Smooth muscle cell (in vitro differentiated cells): ENCODE data around the gene HTRA1. TPM values are rescaled to one million over a fixed set of nuclear protein-coding genes. Genes with fewer than 3 reads are reported as not detected.

Experiments used
- DNase-seq: peaks from one replicate; lab custom pipeline; 2025; ENCODE audit not compliant: unreplicated experiment; lab: John Stamatoyannopoulos, UW
- H2AFZ ChIP-seq: fragments of 200-600 bp; sonication (generic); 2 replicates; pipeline ENCODE4 v1.6.0; 2016; ENCODE audit warnings: antibody characterized with exemption, low read depth, mild to moderate bottlenecking
- H3F3A ChIP-seq: fragments of 200-600 bp; sonication (generic); 2 replicates; pipeline ENCODE4 v1.6.0; 2017; ENCODE audit warnings: antibody characterized with exemption, low read depth
- H3K27ac ChIP-seq: fragments of 200-600 bp; sonication (generic); 2 replicates; pipeline ENCODE4 v1.5.1; 2016; ENCODE audit warnings: low read depth, mild to moderate bottlenecking
- H3K27me3 ChIP-seq: fragments of 200-600 bp; sonication (generic); 2 replicates; pipeline ENCODE4 v1.6.1; 2016; ENCODE audit warnings: low read depth, mild to moderate bottlenecking
- H3K36me3 ChIP-seq: fragments of 200-600 bp; sonication (generic); 2 replicates; pipeline ENCODE4 v1.5.1; 2016; ENCODE audit warnings: low read depth
- H3K4me1 ChIP-seq: fragments of 200-600 bp; sonication (generic); 2 replicates; pipeline ENCODE4 v1.5.1; 2016; ENCODE audit warnings: low read depth
- H3K4me2 ChIP-seq: fragments of 200-600 bp; sonication (generic); 2 replicates; pipeline ENCODE4 v1.6.0; 2016; ENCODE audit warnings: mild to moderate bottlenecking
- H3K4me3 ChIP-seq: fragments of 200-600 bp; sonication (generic); 2 replicates; pipeline ENCODE4 v1.5.1; 2016; ENCODE audit warnings: mild to moderate bottlenecking
- H3K79me2 ChIP-seq: fragments of 200-600 bp; sonication (generic); 2 replicates; pipeline ENCODE4 v1.6.0; 2016; ENCODE audit warnings: low read depth, mild to moderate bottlenecking
- H3K9ac ChIP-seq: fragments of 200-600 bp; sonication (generic); 2 replicates; pipeline ENCODE4 v1.6.0; 2016; ENCODE audit warnings: low read depth
- H3K9me3 ChIP-seq: fragments of 200-600 bp; sonication (generic); replicated peaks from 2 replicates; pipeline ENCODE4 v1.5.1; 2016; ENCODE audit warnings: low read depth
- H4K20me1 ChIP-seq: fragments of 200-600 bp; sonication (generic); 2 replicates; pipeline ENCODE4 v1.6.0; 2016; ENCODE audit warnings: low read depth
- WGBS: methylation state at CpG from one replicate; pipeline ENCODE4 v1.1.7; 2016; ENCODE audit warnings: low lambda C conversion rate; 5-methylcytosine and 5-hydroxymethylcytosine counted together
- polyA plus RNA-seq: library from polyadenylated mRNA; unstranded; fragments of >200 nt; fragmentation: Nextera tagmentation; extraction: Ambion mirVana; gene quantifications from 2 replicates; pipeline ENCODE4 v1.2.1, GENCODE V29; 2016
- total RNA-seq: library from RNA; depleted of rRNA; stranded (reverse); fragments of >200 nt; gene quantifications from 2 replicates; pipeline ENCODE4 v1.2.3, GENCODE V29; 2014
- TF ChIP-seq, protein P1 (sequence below): fragments of 200-600 bp; sonication (generic); IDR thresholded peaks from 2 replicates; pipeline ENCODE4 v1.5.1; 2017; ENCODE audit warnings: borderline replicate concordance, mild to moderate bottlenecking, antibody characterized with exemption; ENCODE audit not compliant: insufficient read depth, poor library complexity, severe bottlenecking

Gene HTRA1
- total and polyA plus RNA-seq, 2 experiments from 2014 or later = 175 to 257 TPM

GRCh38 chr10:122454071-122454470 lies 7.3 kb upstream of the HTRA1 start:
- TF ChIP-seq, protein P1, sequence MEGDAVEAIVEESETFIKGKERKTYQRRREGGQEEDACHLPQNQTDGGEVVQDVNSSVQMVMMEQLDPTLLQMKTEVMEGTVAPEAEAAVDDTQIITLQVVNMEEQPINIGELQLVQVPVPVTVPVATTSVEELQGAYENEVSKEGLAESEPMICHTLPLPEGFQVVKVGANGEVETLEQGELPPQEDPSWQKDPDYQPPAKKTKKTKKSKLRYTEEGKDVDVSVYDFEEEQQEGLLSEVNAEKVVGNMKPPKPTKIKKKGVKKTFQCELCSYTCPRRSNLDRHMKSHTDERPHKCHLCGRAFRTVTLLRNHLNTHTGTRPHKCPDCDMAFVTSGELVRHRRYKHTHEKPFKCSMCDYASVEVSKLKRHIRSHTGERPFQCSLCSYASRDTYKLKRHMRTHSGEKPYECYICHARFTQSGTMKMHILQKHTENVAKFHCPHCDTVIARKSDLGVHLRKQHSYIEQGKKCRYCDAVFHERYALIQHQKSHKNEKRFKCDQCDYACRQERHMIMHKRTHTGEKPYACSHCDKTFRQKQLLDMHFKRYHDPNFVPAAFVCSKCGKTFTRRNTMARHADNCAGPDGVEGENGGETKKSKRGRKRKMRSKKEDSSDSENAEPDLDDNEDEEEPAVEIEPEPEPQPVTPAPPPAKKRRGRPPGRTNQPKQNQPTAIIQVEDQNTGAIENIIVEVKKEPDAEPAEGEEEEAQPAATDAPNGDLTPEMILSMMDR = no peak
- no peak for DNase-seq
- H3K36me3 ChIP-seq = no peaks in the 10 kb centered on the region
- no peak overlapping the region for H3K4me2 ChIP-seq
- H2AFZ ChIP-seq = no peak overlapping the region
- no peak overlapping the region for H3K4me3 ChIP-seq
- H3K27ac ChIP-seq = no peak overlapping the region
- no peak overlapping the region for H3K9ac ChIP-seq
- no peaks in the 10 kb centered on the region for H3K79me2 ChIP-seq
- 58% methylated on average over 3 of the region's 3 CpGs for WGBS
- no peaks in the 10 kb centered on the region for H3F3A ChIP-seq
- H4K20me1 ChIP-seq = no peaks in the 10 kb centered on the region
- H3K27me3 ChIP-seq = no peaks in the 10 kb centered on the region
- no peaks in the 10 kb centered on the region for H3K9me3 ChIP-seq
- H3K4me1 ChIP-seq = no peaks in the 10 kb centered on the region

DNA sequence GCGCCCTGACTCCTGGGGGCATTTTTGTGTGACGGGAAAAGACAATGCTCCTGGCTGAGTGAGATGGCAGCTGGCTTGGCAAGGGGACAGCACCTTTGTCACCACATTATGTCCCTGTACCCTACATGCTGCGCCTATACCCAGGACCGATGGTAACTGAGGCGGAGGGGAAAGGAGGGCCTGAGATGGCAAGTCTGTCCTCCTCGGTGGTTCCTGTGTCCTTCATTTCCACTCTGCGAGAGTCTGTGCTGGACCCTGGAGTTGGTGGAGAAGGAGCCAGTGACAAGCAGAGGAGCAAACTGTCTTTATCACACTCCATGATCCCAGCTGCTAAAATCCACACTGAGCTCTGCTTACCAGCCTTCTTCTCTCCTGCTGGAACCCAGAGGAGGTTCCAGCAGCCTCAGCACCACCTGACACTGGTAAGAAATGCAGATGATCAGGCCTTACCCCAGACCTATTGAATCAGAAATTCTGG lies 6.7 kb upstream of the HTRA1 start, which contains the start of gene ARMS2:
TSS of gene ARMS2 (plus strand) at position 51 of the 478 bp plus-strand sequence. CDS start at position 126, 75 bp downstream.
- no peaks in the 10 kb centered on the region for H3K36me3 ChIP-seq
- 92% methylated on average over 7 of the region's 7 CpGs for WGBS
- H4K20me1 ChIP-seq = no peaks in the 10 kb centered on the region
- DNase-seq = no peak
- no peak within 1 kb of the TSS for H3K4me2 ChIP-seq
- TF ChIP-seq, protein P1 = no peak
- no peaks in the 10 kb centered on the region for H3F3A ChIP-seq
- no peak within 1 kb of the TSS for H3K9ac ChIP-seq
- no peaks in the 10 kb centered on the region for H3K27me3 ChIP-seq
- no peaks in the 10 kb centered on the region for H3K4me1 ChIP-seq
- no peak within 1 kb of the TSS for H2AFZ ChIP-seq
- no peaks in the 10 kb centered on the region for H3K9me3 ChIP-seq
- no peaks in the 10 kb centered on the region for H3K79me2 ChIP-seq
- no peak within 1 kb of the TSS for H3K4me3 ChIP-seq
- H3K27ac ChIP-seq = no peak within 1 kb of the TSS

GRCh38 chr10:122455376-122456079 lies 5.8 kb upstream of the HTRA1 start:
- TF ChIP-seq, protein P1 = no peak
- Histone ChIP-seq H3K4me1 (peaks cover 7% of the 10 kb centered on the region), H2AFZ (no peak overlapping the region), H3K27me3 (no peaks in the 10 kb centered on the region), H3F3A (no peaks in the 10 kb centered on the region), H3K4me3 (no peak overlapping the region), H3K36me3 (no peaks in the 10 kb centered on the region), H3K9me3 (no peaks in the 10 kb centered on the region), H4K20me1 (no peaks in the 10 kb centered on the region), H3K27ac (no peak overlapping the region), H3K79me2 (no peaks in the 10 kb centered on the region), H3K9ac (no peak overlapping the region), H3K4me2 (no peak overlapping the region)
- no peak for DNase-seq
- WGBS = 75% methylated on average over 11 of the region's 11 CpGs

GRCh38 chr10:122457934-122458333 lies 3.4 kb upstream of the HTRA1 start:
- H4K20me1 ChIP-seq = no peaks in the 10 kb centered on the region
- 96% methylated on average over 5 of the region's 5 CpGs for WGBS

More at GRCh38 chr10:122457934-122458333, 3.4 kb upstream of the HTRA1 start:
- Histone ChIP-seq H3K4me1 (peaks cover 14% of the 10 kb centered on the region), H3F3A (no peaks in the 10 kb centered on the region), H3K27me3 (no peaks in the 10 kb centered on the region), H3K36me3 (no peaks in the 10 kb centered on the region), H3K27ac (no peak overlapping the region), H3K4me3 (no peak overlapping the region), H3K79me2 (no peaks in the 10 kb centered on the region), H3K4me2 (no peak overlapping the region), H3K9ac (no peak overlapping the region), H3K9me3 (no peaks in the 10 kb centered on the region), H2AFZ (no peak overlapping the region)
- TF ChIP-seq, protein P1 = no peak
- DNase-seq = no peak
